ENCODE data around the gene ZNF267.
"Not testable (repeated sequence)": the region's sequence is repeated elsewhere in the genome, so short reads cannot be mapped to it uniquely, and the experiment has no call there.

ZNF267 gene

DNA sequence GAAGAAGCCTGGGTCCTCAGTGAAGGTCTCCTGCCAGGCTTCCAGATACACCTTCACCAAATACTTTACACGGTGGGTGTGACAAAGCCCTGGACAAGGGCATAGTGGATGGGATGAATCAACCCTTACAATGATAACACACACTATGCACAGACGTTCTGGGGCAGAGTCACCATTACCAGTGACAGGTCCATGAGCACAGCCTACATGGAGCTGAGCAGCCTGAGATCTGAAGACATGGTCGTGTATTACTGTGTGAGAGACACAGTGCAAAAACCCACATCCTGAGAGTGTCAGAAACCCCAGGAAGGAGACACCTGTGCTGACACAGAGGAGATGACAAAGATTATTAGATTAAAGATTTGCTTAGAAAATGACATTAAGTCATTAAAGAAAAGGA, 78.6 kb downstream of the ZNF267 start:
- not testable (repeated sequence) for H3K36me3 ChIP-seq (ENCODE audit: control insufficient read depth, insufficient read depth, low read length, severe bottlenecking); H3K27me3 ChIP-seq (replicated peaks; ENCODE audit: control insufficient read depth, insufficient read depth, low read length); H3K9ac ChIP-seq (ENCODE audit: low read length); H3K4me1 ChIP-seq (ENCODE audit: control insufficient read depth, insufficient read depth, low read length); DNase-seq (ENCODE audit: low read depth); H3K4me3 ChIP-seq (ENCODE audit: low read length); H3K9me3 ChIP-seq (ENCODE audit: control insufficient read depth, low read length)

DNA sequence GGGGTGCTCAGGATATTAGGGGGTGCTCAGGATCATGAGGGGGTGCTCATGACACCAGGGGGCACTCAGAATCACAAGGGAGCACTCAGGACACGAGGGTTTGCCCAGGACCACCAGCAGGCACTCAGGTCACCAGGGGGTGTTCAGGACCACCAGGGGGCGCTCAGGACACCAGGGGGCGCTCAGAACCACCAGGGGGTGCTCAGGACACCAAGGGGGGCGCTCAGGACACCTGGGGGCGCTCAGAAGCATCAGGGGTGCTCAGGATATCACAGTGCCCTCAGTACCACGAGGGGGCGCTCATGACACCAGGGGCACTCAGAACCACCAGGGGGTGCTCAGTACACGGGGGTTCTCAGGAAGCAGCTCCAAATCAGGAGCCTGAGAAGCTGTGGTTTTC, 82.6 kb downstream of the ZNF267 start:
- not testable (repeated sequence) for H3K9ac ChIP-seq (ENCODE audit: low read length); H3K9me3 ChIP-seq (ENCODE audit: control insufficient read depth, low read length); H3K27me3 ChIP-seq (replicated peaks; ENCODE audit: control insufficient read depth, insufficient read depth, low read length); H3K4me3 ChIP-seq (ENCODE audit: low read length); DNase-seq (ENCODE audit: low read depth); H3K36me3 ChIP-seq (ENCODE audit: control insufficient read depth, insufficient read depth, low read length, severe bottlenecking); H3K4me1 ChIP-seq (ENCODE audit: control insufficient read depth, insufficient read depth, low read length)

GRCh38 chr16:31960186-31960910, 86.7 kb downstream of the ZNF267 start:
- not testable (repeated sequence) for H3K36me3 ChIP-seq (ENCODE audit: control insufficient read depth, insufficient read depth, low read length, severe bottlenecking); H3K9ac ChIP-seq (ENCODE audit: low read length); H3K4me3 ChIP-seq (ENCODE audit: low read length); H3K27me3 ChIP-seq (replicated peaks; ENCODE audit: control insufficient read depth, insufficient read depth, low read length); H3K9me3 ChIP-seq (ENCODE audit: control insufficient read depth, low read length); DNase-seq (ENCODE audit: low read depth); H3K4me1 ChIP-seq (ENCODE audit: control insufficient read depth, insufficient read depth, low read length)

All from adipocyte (in vitro differentiated cells).